ENCODE measurements around the gene TSTD1. TPM values are rescaled to one million over a fixed set of nuclear protein-coding genes. Genes with fewer than 3 reads are reported as not detected.
"Not testable (repeated sequence)": the region's sequence is repeated elsewhere in the genome, so short reads cannot be mapped to it uniquely, and the experiment has no call there.

TSTD1 gene
- total RNA-seq, 1 donor = 18.6 TPM

- no peak for TF ChIP-seq CTCF (IDR thresholded peaks at IDR 0.05; ENCODE audit: insufficient read depth, low read depth, low read length)
- no peak overlapping the region for H3K4me3 ChIP-seq (ENCODE audit: low read depth, low read length)
- DNase-seq (ENCODE audit: low read depth) = no peak
These were observed 30.5 kb upstream of the TSTD1 start for GRCh38 chr1:161069241-161069640.

- DNase-seq (ENCODE audit: low read depth) = no peak
- TF ChIP-seq CTCF (IDR thresholded peaks at IDR 0.05; ENCODE audit: insufficient read depth, low read depth, low read length) = no peak
These were observed 29.8 kb upstream of the TSTD1 start for GRCh38 chr1:161068306-161069234.

GRCh38 chr1:161066694-161067093 lies 27.9 kb upstream of the TSTD1 start:
- no peak for TF ChIP-seq CTCF (IDR thresholded peaks at IDR 0.05; ENCODE audit: insufficient read depth, low read depth, low read length)
- no peak for DNase-seq (ENCODE audit: low read depth)
- no peak overlapping the region for H3K4me3 ChIP-seq (ENCODE audit: low read depth, low read length)

More at GRCh38 chr1:161068306-161069234, 29.8 kb upstream of the TSTD1 start:
- no peak overlapping the region for H3K4me3 ChIP-seq (ENCODE audit: low read depth, low read length)

- not testable (repeated sequence) for H3K4me3 ChIP-seq (ENCODE audit: low read depth, low read length); DNase-seq (ENCODE audit: low read depth)
These were observed 26.9 kb upstream of the TSTD1 start for GRCh38 chr1:161065681-161066080.

- not testable (repeated sequence) for DNase-seq (ENCODE audit: low read depth); H3K4me3 ChIP-seq (ENCODE audit: low read depth, low read length)
These were observed 25.2 kb upstream of the TSTD1 start for GRCh38 chr1:161063936-161064335.

- no peak overlapping the region for H3K4me3 ChIP-seq (ENCODE audit: low read depth, low read length)
- TF ChIP-seq CTCF (IDR thresholded peaks at IDR 0.05; ENCODE audit: insufficient read depth, low read depth, low read length) = no peak
- DNase-seq (ENCODE audit: low read depth) = no peak
These were observed 22.7 kb upstream of the TSTD1 start for GRCh38 chr1:161061419-161061818.

- TF ChIP-seq CTCF (IDR thresholded peaks at IDR 0.05; ENCODE audit: insufficient read depth, low read depth, low read length) = no peak
- no peak overlapping the region for H3K4me3 ChIP-seq (ENCODE audit: low read depth, low read length)
- DNase-seq (ENCODE audit: low read depth) = no peak
These were observed 20.5 kb upstream of the TSTD1 start for GRCh38 chr1:161059293-161059692.

- no peak for DNase-seq (ENCODE audit: low read depth)
- peak; percentile 4 for TF ChIP-seq CTCF (IDR thresholded peaks at IDR 0.05; ENCODE audit: insufficient read depth, low read depth, low read length)
- H3K4me3 ChIP-seq (ENCODE audit: low read depth, low read length) = no peak overlapping the region
These were observed 16.0 kb upstream of the TSTD1 start for GRCh38 chr1:161054805-161055204.

Data from fibroblast of villous mesenchyme (primary cell).